GM21515 (cell line): ENCODE results near the gene NAIP.
"Not testable (repeated sequence)": the region's sequence is repeated elsewhere in the genome, so short reads cannot be mapped to it uniquely, and the experiment has no call there.

Experiments
- ATAC-seq: cut with Tn5 transposase; IDR thresholded peaks from one replicate; pipeline ENCODE4 v1.9.1; 2021; ENCODE audit not compliant: unreplicated experiment

The NAIP gene

DNA sequence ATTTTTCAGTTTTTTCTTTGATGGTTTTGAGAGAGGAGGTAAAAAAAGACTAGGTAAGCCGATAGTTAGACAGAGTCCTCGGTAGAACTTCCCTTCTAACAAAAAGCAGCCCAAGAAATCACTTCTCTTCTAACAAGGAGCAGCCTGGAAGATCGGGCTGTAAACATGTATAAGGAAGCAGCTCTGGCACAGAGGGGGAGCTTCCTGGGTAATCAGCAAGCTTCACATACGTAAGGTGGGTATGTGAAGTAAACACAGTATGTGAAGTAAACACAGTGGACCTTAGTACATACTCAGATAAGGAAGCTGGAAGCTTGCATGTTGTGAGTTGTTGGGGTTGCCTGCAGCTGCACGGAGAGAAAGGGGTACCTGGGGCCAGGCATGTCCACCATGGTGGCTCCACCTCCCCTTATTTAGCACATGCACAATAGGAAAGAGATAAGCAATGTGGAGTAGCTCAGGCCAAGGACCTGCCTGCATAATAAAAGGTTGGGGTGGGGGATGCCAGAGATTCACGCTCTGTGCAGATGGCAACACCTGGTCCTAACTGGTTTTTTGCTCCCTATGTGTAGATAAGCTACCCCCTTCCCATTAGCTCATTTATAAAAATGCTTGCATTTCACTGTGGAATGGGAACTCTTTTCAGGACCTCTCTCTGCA is 93.3 kb downstream of the NAIP start:
- not testable (repeated sequence) for ATAC-seq

DNA sequence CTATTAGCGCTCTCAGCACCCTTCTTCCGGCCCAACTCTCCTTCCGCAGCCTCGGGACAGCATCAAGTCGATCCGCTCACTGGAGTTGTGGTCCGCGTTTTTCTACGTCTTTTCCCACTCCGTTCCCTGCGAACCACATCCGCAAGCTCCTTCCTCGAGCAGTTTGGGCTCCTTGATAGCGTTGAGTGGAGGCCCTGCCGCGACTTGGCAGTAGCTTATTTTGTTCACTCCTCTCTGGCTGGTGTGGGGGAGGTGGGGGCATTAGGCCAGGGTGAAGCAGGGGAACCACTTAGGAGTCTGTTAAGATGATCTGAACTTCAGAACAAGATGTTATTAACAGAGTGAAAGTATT is 100.0 kb downstream of the NAIP start:
- ATAC-seq = not testable (repeated sequence)
